ENCODE results near the gene CHCHD6. TPM values are rescaled to one million over a fixed set of nuclear protein-coding genes. Genes with fewer than 3 reads are reported as not detected.

CHCHD6 gene
- total RNA-seq, 2 experiments from 2014 or later, result 17.2 to 17.7 TPM

- CTCF ChIA-PET, result no interaction called here
- Mint-ChIP-seq H3K9me3 (no peaks in the 10 kb centered on the region), H3K4me1 (ENCODE audit: low read depth) (no peaks in the 10 kb centered on the region), H3K4me3 (no peak overlapping the region), H3K27me3 (ENCODE audit: low read depth) (no peaks in the 10 kb centered on the region), H3K36me3 (ENCODE audit: low read depth) (peaks cover 19% of the 10 kb centered on the region), H3K27ac (no peak overlapping the region)
- no peak for DNase-seq
- intact Hi-C loops (cut with micrococcal nuclease), result no loop called here
Measured at GRCh38 chr3:126855374-126855773, 151.3 kb downstream of the CHCHD6 start.

GRCh38 chr3:126857928-126858327 lies 153.9 kb downstream of the CHCHD6 start:
- H3K27ac Mint-ChIP-seq, result no peak overlapping the region
- no peak for DNase-seq
- no peaks in the 10 kb centered on the region for H3K4me1 Mint-ChIP-seq (ENCODE audit: low read depth)
- intact Hi-C loops (cut with micrococcal nuclease), result no loop called here
- H3K4me3 Mint-ChIP-seq, result no peak overlapping the region
- peaks cover 19% of the 10 kb centered on the region for H3K36me3 Mint-ChIP-seq (ENCODE audit: low read depth)
- H3K27me3 Mint-ChIP-seq (ENCODE audit: low read depth), result no peaks in the 10 kb centered on the region
- CTCF ChIA-PET, result no interaction called here
- no peaks in the 10 kb centered on the region for H3K9me3 Mint-ChIP-seq

- intact Hi-C loops (cut with micrococcal nuclease), result no loop called here
- H3K9me3 Mint-ChIP-seq, result no peaks in the 10 kb centered on the region
- H3K4me3 Mint-ChIP-seq, result no peak overlapping the region
Measured at GRCh38 chr3:126858401-126858800, 154.4 kb downstream of the CHCHD6 start.

GRCh38 chr3:126858887-126859286 lies 154.8 kb downstream of the CHCHD6 start:
- no peaks in the 10 kb centered on the region for H3K9me3 Mint-ChIP-seq
- no peaks in the 10 kb centered on the region for H3K27me3 Mint-ChIP-seq (ENCODE audit: low read depth)
- intact Hi-C loops (cut with micrococcal nuclease), result no loop called here
- no peaks in the 10 kb centered on the region for H3K4me1 Mint-ChIP-seq (ENCODE audit: low read depth)
- CTCF ChIA-PET, result interaction anchor here (1.5 kb wide), 1 partner anchor 9 kb away, joined by 4 read pairs; no protein-coding TSS in a partner anchor
- DNase-seq, result no peak
- H3K36me3 Mint-ChIP-seq (ENCODE audit: low read depth), result peaks cover 19% of the 10 kb centered on the region
- H3K27ac Mint-ChIP-seq, result no peak overlapping the region
- no peak overlapping the region for H3K4me3 Mint-ChIP-seq

More at GRCh38 chr3:126858401-126858800, 154.4 kb downstream of the CHCHD6 start:
- Mint-ChIP-seq H3K27ac (no peak overlapping the region), H3K27me3 (ENCODE audit: low read depth) (no peaks in the 10 kb centered on the region), H3K4me1 (ENCODE audit: low read depth) (no peaks in the 10 kb centered on the region), H3K36me3 (ENCODE audit: low read depth) (peaks cover 19% of the 10 kb centered on the region)
- CTCF ChIA-PET, result interaction anchor here (1.5 kb wide), 1 partner anchor 10 kb away, joined by 4 read pairs; no protein-coding TSS in a partner anchor
- DNase-seq, result no peak

- CTCF ChIA-PET, result interaction anchor here (1.5 kb wide), 1 partner anchor 8 kb away, joined by 4 read pairs; no protein-coding TSS in a partner anchor
- no peak overlapping the region for H3K4me3 Mint-ChIP-seq
- intact Hi-C loops (cut with micrococcal nuclease), result no loop called here
- H3K36me3 Mint-ChIP-seq (ENCODE audit: low read depth), result peaks cover 16% of the 10 kb centered on the region
- H3K4me1 Mint-ChIP-seq (ENCODE audit: low read depth), result no peaks in the 10 kb centered on the region
- no peaks in the 10 kb centered on the region for H3K9me3 Mint-ChIP-seq
- H3K27ac Mint-ChIP-seq, result no peak overlapping the region
- no peaks in the 10 kb centered on the region for H3K27me3 Mint-ChIP-seq (ENCODE audit: low read depth)
- DNase-seq, result no peak
Measured at GRCh38 chr3:126859415-126860246, 155.6 kb downstream of the CHCHD6 start.

GRCh38 chr3:126865736-126866135 lies 161.7 kb downstream of the CHCHD6 start:
- no peaks in the 10 kb centered on the region for H3K9me3 Mint-ChIP-seq
- H3K36me3 Mint-ChIP-seq (ENCODE audit: low read depth), result peaks cover 16% of the 10 kb centered on the region
- H3K4me3 Mint-ChIP-seq, result no peak overlapping the region
- no peaks in the 10 kb centered on the region for H3K4me1 Mint-ChIP-seq (ENCODE audit: low read depth)
- no peaks in the 10 kb centered on the region for H3K27me3 Mint-ChIP-seq (ENCODE audit: low read depth)
- DNase-seq, result no peak
- intact Hi-C loops (cut with micrococcal nuclease), result no loop called here
- CTCF ChIA-PET, result no interaction called here
- no peak overlapping the region for H3K27ac Mint-ChIP-seq

GRCh38 chr3:126866175-126866759 lies 162.2 kb downstream of the CHCHD6 start:
- intact Hi-C loops (cut with micrococcal nuclease), result no loop called here
- H3K27ac Mint-ChIP-seq, result no peak overlapping the region
- H3K4me3 Mint-ChIP-seq, result no peak overlapping the region
- CTCF ChIA-PET, result no interaction called here
- no peaks in the 10 kb centered on the region for H3K27me3 Mint-ChIP-seq (ENCODE audit: low read depth)
- no peaks in the 10 kb centered on the region for H3K4me1 Mint-ChIP-seq (ENCODE audit: low read depth)
- H3K36me3 Mint-ChIP-seq (ENCODE audit: low read depth), result peaks cover 20% of the 10 kb centered on the region
- no peaks in the 10 kb centered on the region for H3K9me3 Mint-ChIP-seq
- DNase-seq, result no peak

- CTCF ChIA-PET, result interaction anchor here (1.4 kb wide), 1 partner anchor 8 kb away, joined by 4 read pairs; no protein-coding TSS in a partner anchor
- Mint-ChIP-seq H3K4me3 (no peak overlapping the region), H3K27me3 (ENCODE audit: low read depth) (no peaks in the 10 kb centered on the region), H3K9me3 (no peaks in the 10 kb centered on the region), H3K4me1 (ENCODE audit: low read depth) (no peaks in the 10 kb centered on the region), H3K27ac (no peak overlapping the region), H3K36me3 (ENCODE audit: low read depth) (peaks cover 21% of the 10 kb centered on the region)
- DNase-seq, result no peak
- intact Hi-C loops (cut with micrococcal nuclease), result no loop called here
Measured at GRCh38 chr3:126867190-126867862, 163.3 kb downstream of the CHCHD6 start.

GRCh38 chr3:126867863-126868200 lies 163.8 kb downstream of the CHCHD6 start:
- Mint-ChIP-seq H3K36me3 (ENCODE audit: low read depth) (peaks cover 23% of the 10 kb centered on the region), H3K27ac (no peak overlapping the region), H3K27me3 (ENCODE audit: low read depth) (no peaks in the 10 kb centered on the region), H3K4me1 (ENCODE audit: low read depth) (no peaks in the 10 kb centered on the region), H3K4me3 (no peak overlapping the region), H3K9me3 (no peaks in the 10 kb centered on the region)
- CTCF ChIA-PET, result interaction anchor here (1.4 kb wide), 1 partner anchor 9 kb away, joined by 4 read pairs; no protein-coding TSS in a partner anchor
- DNase-seq, result no peak
- intact Hi-C loops (cut with micrococcal nuclease), result no loop called here

GRCh38 chr3:126870608-126871210 lies 166.7 kb downstream of the CHCHD6 start:
- no peaks in the 10 kb centered on the region for H3K27me3 Mint-ChIP-seq (ENCODE audit: low read depth)
- CTCF ChIA-PET, result no interaction called here
- peaks cover 23% of the 10 kb centered on the region for H3K36me3 Mint-ChIP-seq (ENCODE audit: low read depth)
- H3K27ac Mint-ChIP-seq, result no peak overlapping the region
- no peaks in the 10 kb centered on the region for H3K9me3 Mint-ChIP-seq
- H3K4me3 Mint-ChIP-seq, result no peak overlapping the region
- intact Hi-C loops (cut with micrococcal nuclease), result no loop called here
- H3K4me1 Mint-ChIP-seq (ENCODE audit: low read depth), result no peaks in the 10 kb centered on the region
- no peak for DNase-seq

- Mint-ChIP-seq H3K27me3 (ENCODE audit: low read depth) (no peaks in the 10 kb centered on the region), H3K27ac (no peak overlapping the region), H3K36me3 (ENCODE audit: low read depth) (peaks cover 19% of the 10 kb centered on the region), H3K4me3 (no peak overlapping the region), H3K4me1 (ENCODE audit: low read depth) (no peaks in the 10 kb centered on the region), H3K9me3 (no peaks in the 10 kb centered on the region)
- CTCF ChIA-PET, result no interaction called here
- intact Hi-C loops (cut with micrococcal nuclease), result no loop called here
- no peak for DNase-seq
Measured at GRCh38 chr3:126872701-126873342, 168.8 kb downstream of the CHCHD6 start.

GRCh38 chr3:126873416-126873815 lies 169.4 kb downstream of the CHCHD6 start:
- no peaks in the 10 kb centered on the region for H3K4me1 Mint-ChIP-seq (ENCODE audit: low read depth)
- CTCF ChIA-PET, result no interaction called here
- no peak for DNase-seq
- H3K27me3 Mint-ChIP-seq (ENCODE audit: low read depth), result no peaks in the 10 kb centered on the region
- intact Hi-C loops (cut with micrococcal nuclease), result no loop called here
- no peak overlapping the region for H3K4me3 Mint-ChIP-seq
- no peak overlapping the region for H3K27ac Mint-ChIP-seq
- H3K36me3 Mint-ChIP-seq (ENCODE audit: low read depth), result peaks cover 17% of the 10 kb centered on the region
- no peaks in the 10 kb centered on the region for H3K9me3 Mint-ChIP-seq

Measured in activated naive CD4-positive, alpha-beta T cell treated with anti-CD3 and anti-CD28 coated beads for 36 hours (primary cell).